ENCODE data around the gene SMIM5. TPM values are rescaled to one million over a fixed set of nuclear protein-coding genes. Genes with fewer than 3 reads are reported as not detected.

SMIM5 gene
- polyA plus RNA-seq, 1 donor (not counting 4 experiments of a cell fraction or from before 2014, with no cell fraction given): 0.24 TPM

DNA sequence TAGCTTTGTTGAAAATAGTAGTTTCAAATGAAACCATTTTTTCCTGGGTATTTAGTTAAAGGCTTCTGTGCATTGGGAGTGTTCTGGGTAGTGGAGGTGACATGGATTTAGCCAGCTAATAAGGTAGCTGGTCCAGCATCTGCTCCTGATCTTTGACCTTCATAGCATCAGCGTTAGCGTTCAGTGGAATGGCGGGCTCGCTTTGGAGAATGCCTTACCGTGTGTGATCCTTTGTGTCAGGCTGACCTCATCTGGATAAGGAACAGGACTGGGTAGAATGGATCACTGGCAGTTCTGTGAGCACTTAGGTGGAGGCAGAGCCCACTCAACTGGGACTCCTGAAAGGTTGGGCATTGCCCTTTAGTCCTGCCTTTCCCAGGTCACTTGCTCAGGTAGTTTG lies 37.6 kb downstream of the SMIM5 start:
- Histone ChIP-seq H3K36me3 (ENCODE audit: control insufficient read depth in 2 of 2, extremely low read depth in 1 of 2, insufficient read depth in 2 of 2, low read length in 2 of 2) (peaks cover 23 to 35% of the 10 kb centered on the region in 2 experiments), H3K27ac (ENCODE audit: control insufficient read depth, insufficient read depth, low read length) (no peak overlapping the region), H4K20me1 (ENCODE audit: control insufficient read depth, extremely low read depth, insufficient read depth, low read length) (peaks cover 4% of the 10 kb centered on the region), H3K9me1 (ENCODE audit: control insufficient read depth, extremely low read depth, insufficient read depth, low read length) (no peaks in the 10 kb centered on the region), H3K27me3 (ENCODE audit: control insufficient read depth, extremely low read depth, insufficient read depth, low read length) (no peaks in the 10 kb centered on the region), H3K9ac (ENCODE audit: control insufficient read depth, extremely low read depth, insufficient read depth, low read length) (no peak overlapping the region), H3K4me1 (ENCODE audit: control insufficient read depth, extremely low read depth, insufficient read depth, low read length) (peaks cover 13% of the 10 kb centered on the region), H3K4me3 (ENCODE audit: control insufficient read depth in 2 of 3, extremely low read depth in 1 of 3, insufficient read depth in 2 of 3, low read depth in 1 of 3, low read length in 3 of 3) (no peak overlapping the region), H2AFZ (ENCODE audit: control insufficient read depth, low read length) (no peak overlapping the region), H3K79me2 (ENCODE audit: control insufficient read depth, insufficient read depth, low read length) (peaks cover 86% of the 10 kb centered on the region), H3K9me3 (ENCODE audit: control insufficient read depth, low read depth, low read length) (no peaks in the 10 kb centered on the region), H3K4me2 (ENCODE audit: control insufficient read depth, extremely low read depth, insufficient read depth, low read depth, low read length) (no peak overlapping the region)
- DNase-seq (ENCODE audit: low read depth, low spot score): no peak
- no peak for FAIRE-seq
- dilution Hi-C loops (cut with MboI; ENCODE audit: extremely low pct_ligation_motif_present, low sequenced_read_pairs): loop anchor here (10.0 kb wide), 1 partner anchor 54 kb away; the partner anchor contains the start of gene ITGB4
- TF ChIP-seq EZH2 (IDR thresholded peaks at IDR 0.05; ENCODE audit: low read length): no peak
- TF ChIP-seq, protein P1, sequence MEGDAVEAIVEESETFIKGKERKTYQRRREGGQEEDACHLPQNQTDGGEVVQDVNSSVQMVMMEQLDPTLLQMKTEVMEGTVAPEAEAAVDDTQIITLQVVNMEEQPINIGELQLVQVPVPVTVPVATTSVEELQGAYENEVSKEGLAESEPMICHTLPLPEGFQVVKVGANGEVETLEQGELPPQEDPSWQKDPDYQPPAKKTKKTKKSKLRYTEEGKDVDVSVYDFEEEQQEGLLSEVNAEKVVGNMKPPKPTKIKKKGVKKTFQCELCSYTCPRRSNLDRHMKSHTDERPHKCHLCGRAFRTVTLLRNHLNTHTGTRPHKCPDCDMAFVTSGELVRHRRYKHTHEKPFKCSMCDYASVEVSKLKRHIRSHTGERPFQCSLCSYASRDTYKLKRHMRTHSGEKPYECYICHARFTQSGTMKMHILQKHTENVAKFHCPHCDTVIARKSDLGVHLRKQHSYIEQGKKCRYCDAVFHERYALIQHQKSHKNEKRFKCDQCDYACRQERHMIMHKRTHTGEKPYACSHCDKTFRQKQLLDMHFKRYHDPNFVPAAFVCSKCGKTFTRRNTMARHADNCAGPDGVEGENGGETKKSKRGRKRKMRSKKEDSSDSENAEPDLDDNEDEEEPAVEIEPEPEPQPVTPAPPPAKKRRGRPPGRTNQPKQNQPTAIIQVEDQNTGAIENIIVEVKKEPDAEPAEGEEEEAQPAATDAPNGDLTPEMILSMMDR (optimal IDR thresholded peaks at IDR 0.05 in 1 of 3, IDR thresholded peaks at IDR 0.05 in 1 of 3, conservative IDR thresholded peaks at IDR 0.05 in 1 of 3; ENCODE audit: extremely low read depth in 1 of 3, insufficient read depth in 2 of 3, low read length in 3 of 3): no peak

DNA sequence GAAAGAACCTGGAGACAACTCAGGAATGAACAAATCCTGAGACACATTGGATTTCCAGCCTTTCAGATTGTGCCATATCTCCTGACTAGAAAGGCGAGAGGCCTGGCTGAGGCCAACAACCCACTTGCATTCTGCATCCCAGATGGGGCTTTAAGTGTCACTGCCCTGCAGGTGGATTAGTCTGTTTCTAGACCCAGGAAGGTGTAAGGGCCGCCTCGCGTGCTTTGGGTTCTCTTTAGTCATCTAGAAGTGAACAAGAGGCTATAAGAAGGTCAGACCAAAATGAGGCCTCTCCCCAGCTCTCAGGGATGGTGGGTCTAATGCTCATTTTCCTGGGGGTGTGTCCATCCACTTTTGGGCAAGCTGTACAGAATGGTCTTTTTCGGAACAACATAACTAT lies 38.8 kb downstream of the SMIM5 start:
- no peak for FAIRE-seq
- Histone ChIP-seq H3K27me3 (ENCODE audit: control insufficient read depth, extremely low read depth, insufficient read depth, low read length) (no peaks in the 10 kb centered on the region), H3K9me1 (ENCODE audit: control insufficient read depth, extremely low read depth, insufficient read depth, low read length) (no peaks in the 10 kb centered on the region), H3K9me3 (ENCODE audit: control insufficient read depth, low read depth, low read length) (no peaks in the 10 kb centered on the region), H3K79me2 (ENCODE audit: control insufficient read depth, insufficient read depth, low read length) (peaks cover 86% of the 10 kb centered on the region), H3K4me1 (ENCODE audit: control insufficient read depth, extremely low read depth, insufficient read depth, low read length) (peaks cover 7% of the 10 kb centered on the region), H3K9ac (ENCODE audit: control insufficient read depth, extremely low read depth, insufficient read depth, low read length) (no peak overlapping the region), H2AFZ (ENCODE audit: control insufficient read depth, low read length) (no peak overlapping the region), H3K4me3 (ENCODE audit: control insufficient read depth in 2 of 3, extremely low read depth in 1 of 3, insufficient read depth in 2 of 3, low read depth in 1 of 3, low read length in 3 of 3) (no peak overlapping the region), H3K4me2 (ENCODE audit: control insufficient read depth, extremely low read depth, insufficient read depth, low read depth, low read length) (no peak overlapping the region), H3K27ac (ENCODE audit: control insufficient read depth, insufficient read depth, low read length) (no peak overlapping the region), H3K36me3 (ENCODE audit: control insufficient read depth in 2 of 2, extremely low read depth in 1 of 2, insufficient read depth in 2 of 2, low read length in 2 of 2) (peaks cover 23 to 35% of the 10 kb centered on the region in 2 experiments), H4K20me1 (ENCODE audit: control insufficient read depth, extremely low read depth, insufficient read depth, low read length) (peaks cover 4% of the 10 kb centered on the region)
- dilution Hi-C loops (cut with MboI; ENCODE audit: extremely low pct_ligation_motif_present, low sequenced_read_pairs): loop anchor here (10.0 kb wide), 1 partner anchor 53 kb away; the partner anchor contains the start of gene ITGB4
- no peak for TF ChIP-seq EZH2 (IDR thresholded peaks at IDR 0.05; ENCODE audit: low read length)
- TF ChIP-seq, protein P1 (optimal IDR thresholded peaks at IDR 0.05 in 1 of 3, IDR thresholded peaks at IDR 0.05 in 1 of 3, conservative IDR thresholded peaks at IDR 0.05 in 1 of 3; ENCODE audit: extremely low read depth in 1 of 3, insufficient read depth in 2 of 3, low read length in 3 of 3): no peak
- DNase-seq (ENCODE audit: low read depth, low spot score): no peak

Measured in keratinocyte (primary cell).